Naive thymus-derived CD4-positive, alpha-beta T cell (primary cell): ENCODE measurements around the gene STK40. TPM values are rescaled to one million over a fixed set of nuclear protein-coding genes. Genes with fewer than 3 reads are reported as not detected.

Experiments used
- ATAC-seq: fragments of 150-1000 bp; cut with Tn5 transposase; 2 replicates; pipeline ENCODE4 v1.10.0; 2021; ENCODE audit warnings: mild to moderate bottlenecking, moderate library complexity
- CTCF ChIA-PET: fragments of 350-600 bp; sonication (Branson Sonifier 250); formaldehyde crosslinking; loops from one replicate; lab custom pipeline; 2021; ENCODE audit warnings: antibody characterized with exemption; lab: Charles Lee
- POLR2A ChIA-PET: fragments of 350-600 bp; sonication (Branson Sonifier 250); formaldehyde crosslinking; loops from one replicate; lab custom pipeline; 2021; ENCODE audit warnings: antibody characterized with exemption, inconsistent platforms; lab: Charles Lee
- DNase-seq, 9 donors: peaks; one replicate each; pipeline versions ENCODE4 v3.0.0 to v3.0.0-alpha.2; 2020 to 2022; ENCODE audit warnings: mixed read lengths in 1 of 9
- H3K27ac ChIP-seq: one replicate; pipeline ENCODE4 v1.7.0; 2013; ENCODE audit warnings: mild to moderate bottlenecking, low read depth, low read length, moderate library complexity
- H3K27me3 ChIP-seq, 2 donors: one replicate each; pipeline ENCODE4 v1.7.0; 2013; ENCODE audit warnings: low read length in 2 of 2, mild to moderate bottlenecking in 2 of 2, moderate library complexity in 2 of 2; ENCODE audit not compliant: control insufficient read depth in 2 of 2, insufficient read depth in 2 of 2
- H3K36me3 ChIP-seq, 3 experiments: 1 replicate in 2 of 3; 2 replicates in 1 of 3; pipeline ENCODE4 v1.7.0; 2013; ENCODE audit warnings: low read length in 3 of 3, mild to moderate bottlenecking in 3 of 3, moderate library complexity in 1 of 3; ENCODE audit not compliant: insufficient read depth in 3 of 3, control insufficient read depth in 2 of 3
- H3K4me1 ChIP-seq, 2 donors: one replicate each; pipeline ENCODE4 v1.7.0; 2013; ENCODE audit warnings: low read length in 2 of 2, mild to moderate bottlenecking in 2 of 2, moderate library complexity in 1 of 2; ENCODE audit not compliant: control insufficient read depth in 2 of 2, insufficient read depth in 2 of 2
- H3K4me3 ChIP-seq: 2 replicates; pipeline ENCODE4 v1.7.0; 2013; ENCODE audit warnings: mild to moderate bottlenecking, low read length
- H3K9me3 ChIP-seq, 3 experiments: 1 replicate in 2 of 3; 2 replicates in 1 of 3; pipeline ENCODE4 v1.7.0; 2013; ENCODE audit warnings: low read length in 3 of 3; ENCODE audit not compliant: control insufficient read depth in 2 of 3
- H3K27ac Mint-ChIP-seq, 9 donors: one replicate each; pipeline ENCODE4 v1.8.0; 2020 to 2022; ENCODE audit warnings: mixed read lengths in 9 of 9, mild to moderate bottlenecking in 8 of 9, moderate library complexity in 5 of 9, inconsistent platforms in 2 of 9
- H3K27me3 Mint-ChIP-seq, 5 donors: one replicate each; pipeline ENCODE4 v1.8.0; 2021 to 2022; ENCODE audit warnings: mixed read lengths in 5 of 5, mild to moderate bottlenecking in 1 of 5
- H3K36me3 Mint-ChIP-seq, 5 donors: one replicate each; pipeline ENCODE4 v1.8.0; 2020 to 2022; ENCODE audit warnings: mixed read lengths in 5 of 5, mild to moderate bottlenecking in 3 of 5, inconsistent platforms in 1 of 5
- H3K4me1 Mint-ChIP-seq, 7 donors: one replicate each; pipeline ENCODE4 v1.8.0; 2020 to 2022; ENCODE audit warnings: mixed read lengths in 7 of 7, mild to moderate bottlenecking in 3 of 7, inconsistent platforms in 1 of 7
- H3K4me3 Mint-ChIP-seq, 10 donors: one replicate each; pipeline ENCODE4 v1.8.0; 2020 to 2022; ENCODE audit warnings: mild to moderate bottlenecking in 10 of 10, mixed read lengths in 10 of 10, moderate library complexity in 6 of 10, inconsistent platforms in 2 of 10
- H3K9me3 Mint-ChIP-seq, 11 donors: one replicate each; pipeline ENCODE4 v1.8.0; 2020 to 2022; ENCODE audit warnings: mixed read lengths in 11 of 11, mild to moderate bottlenecking in 4 of 11, inconsistent platforms in 1 of 11, moderate library complexity in 1 of 11
- intact Hi-C, 2 donors: fragments of 100-400 bp; cut with micrococcal nuclease; formaldehyde crosslinking; loops; one replicate each; pipeline ENCODE4 v1.15.1; 2023
- polyA plus RNA-seq, 2 donors: library from polyadenylated mRNA; unstranded; fragments of 300-500 nt; fragmentation: Illumina TruSeq; gene quantifications; one replicate each; pipeline ENCODE4 v1.2.3, GENCODE V29; 2021
- total RNA-seq, 6 experiments: library from RNA in 5 of 6; stranded (reverse) in 5 of 6; gene quantifications; 1 replicate in 5 of 6; 2 replicates in 1 of 6; pipeline ENCODE4 v1.2.3 and lab custom pipeline; 2021 to 2026

STK40 gene
- total and polyA plus RNA-seq, 7 experiments from 2014 or later: 27.6 to 56.8 (median 46.8) TPM

DNA sequence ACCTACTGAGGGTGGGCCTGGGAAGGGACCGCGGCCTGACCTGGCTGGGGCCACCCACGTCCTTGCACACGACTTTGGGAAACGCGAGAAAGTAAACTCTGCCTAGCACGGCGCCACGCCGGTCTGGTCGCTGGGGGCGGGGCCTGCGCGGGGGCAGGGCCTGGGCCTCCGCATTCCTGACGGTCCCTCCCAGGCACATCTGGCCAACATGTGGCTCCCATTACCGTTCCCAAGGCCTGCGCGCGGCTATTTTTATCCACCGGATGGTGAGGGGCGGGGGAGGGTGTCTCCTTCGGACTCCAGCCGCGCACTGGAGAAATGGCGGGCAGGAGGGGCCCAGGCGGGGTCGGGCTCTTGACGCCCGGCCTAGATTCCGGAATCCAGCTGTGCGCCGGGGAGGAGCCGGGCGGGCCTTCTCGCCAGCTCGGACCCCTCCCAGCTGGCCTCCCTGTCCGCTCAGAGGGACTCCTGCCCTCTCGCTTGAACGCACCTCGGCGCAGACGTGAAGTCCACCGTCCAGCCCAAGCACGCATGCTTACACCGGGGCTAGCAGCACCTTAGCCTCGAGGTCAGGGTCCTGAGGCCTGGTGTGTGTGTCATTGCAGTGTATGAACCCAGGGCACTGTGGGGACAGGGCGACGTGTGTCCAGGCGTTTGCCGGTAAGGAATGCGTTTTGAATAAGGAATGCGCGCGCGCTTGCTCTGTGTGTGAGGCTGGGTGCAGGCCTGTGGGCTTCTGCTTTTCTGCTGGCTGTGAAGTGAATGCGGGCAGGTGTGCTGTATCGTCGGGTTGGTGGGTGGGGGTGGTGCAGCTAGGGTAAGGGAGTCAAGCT, 64.4 kb downstream of the STK40 start:
- peak overlapping the region; percentile 37 for H3K4me3 ChIP-seq
- ChIA-PET CTCF (interaction anchor here (3.3 kb wide), 1 partner anchor 21 kb away, joined by 9 read pairs; no protein-coding TSS in a partner anchor), POLR2A (interaction anchor here (0.7 to 1.6 kb wide), 4 partner anchors 15 to 509 kb away, joined by 3 to 4 read pairs (median 3); partner anchors contain the start of gene SH3D21)
- peak overlapping the region in 3 of 9 donors; percentile 49 to 90 (median 62) for H3K27ac Mint-ChIP-seq
- no peaks in the 10 kb centered on the region for H3K36me3 ChIP-seq
- peak overlapping the region; percentile 14 for H3K27ac ChIP-seq
- no peaks in the 10 kb centered on the region for H3K27me3 ChIP-seq
- H3K9me3 Mint-ChIP-seq: no peaks in the 10 kb centered on the region
- no peaks in the 10 kb centered on the region for H3K9me3 ChIP-seq
- intact Hi-C loops: loop anchor here in 1 of 2 donors (2.0 kb wide), 1 partner anchor 15 kb away; the partner anchor contains the start of gene SH3D21
- peak overlapping the region; percentile 62 to 87 (median 80) for H3K4me3 Mint-ChIP-seq
- DNase-seq (peak in 5 of 9 donors; percentile 12 to 51 (median 23)), ATAC-seq (peak; percentile 43)
- peaks cover 14 to 29% (median 23%) of the 10 kb centered on the region in 7 donors for H3K4me1 Mint-ChIP-seq
- peaks cover 10 to 11% of the 10 kb centered on the region in 2 donors for H3K4me1 ChIP-seq
- peaks cover 0 to 5% (median 0%) of the 10 kb centered on the region in 5 donors for H3K27me3 Mint-ChIP-seq
- H3K36me3 Mint-ChIP-seq: peaks cover 0 to 10% (median 0%) of the 10 kb centered on the region in 5 donors

DNA sequence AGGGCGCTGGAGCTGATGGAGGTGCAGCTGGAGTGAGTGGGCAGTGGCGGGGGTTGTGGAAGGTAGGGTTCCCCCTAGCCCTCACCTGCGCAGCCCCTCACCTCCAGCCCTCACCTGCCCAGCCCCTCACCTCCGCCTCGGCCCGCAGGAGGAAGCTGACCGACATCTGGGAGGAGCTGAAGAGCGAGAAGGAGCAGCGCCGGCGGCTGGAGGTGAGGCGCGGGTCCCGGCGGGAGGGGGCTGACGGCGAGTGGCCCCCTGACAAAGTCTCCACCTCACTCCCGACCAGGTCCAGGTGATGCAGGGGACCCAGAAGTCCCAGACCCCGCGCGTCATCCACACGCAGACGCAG, 65.0 kb downstream of the STK40 start:
- H3K27me3 Mint-ChIP-seq: peaks cover 0 to 5% (median 0%) of the 10 kb centered on the region in 5 donors
- Histone ChIP-seq H3K27me3 (no peaks in the 10 kb centered on the region), H3K27ac (peak overlapping the region; percentile 14), H3K4me1 (peaks cover 10 to 11% of the 10 kb centered on the region in 2 donors), H3K9me3 (no peaks in the 10 kb centered on the region), H3K4me3 (peak overlapping the region; percentile 37), H3K36me3 (no peaks in the 10 kb centered on the region)
- intact Hi-C loops: loop anchor here (1.0 to 2.0 kb wide), 2 partner anchors 13 to 14 kb away; partner anchors contain the start of gene SH3D21 (in 1 of the 2)
- peak overlapping the region in 6 of 9 donors; percentile 26 to 81 (median 44) for H3K27ac Mint-ChIP-seq
- H3K4me3 Mint-ChIP-seq: peak overlapping the region; percentile 68 to 87 (median 80)
- no peaks in the 10 kb centered on the region for H3K9me3 Mint-ChIP-seq
- H3K36me3 Mint-ChIP-seq: peaks cover 0 to 10% (median 0%) of the 10 kb centered on the region in 5 donors
- DNase-seq (peak in 1 of 9 donors; percentile 5), ATAC-seq (no peak)
- H3K4me1 Mint-ChIP-seq: peaks cover 14 to 29% (median 23%) of the 10 kb centered on the region in 7 donors
- ChIA-PET CTCF (no interaction called here), POLR2A (interaction anchor here (1.2 to 1.5 kb wide), 2 partner anchors 14 to 98 kb away, joined by 5 to 6 read pairs; partner anchors contain the start of gene SH3D21)

DNA sequence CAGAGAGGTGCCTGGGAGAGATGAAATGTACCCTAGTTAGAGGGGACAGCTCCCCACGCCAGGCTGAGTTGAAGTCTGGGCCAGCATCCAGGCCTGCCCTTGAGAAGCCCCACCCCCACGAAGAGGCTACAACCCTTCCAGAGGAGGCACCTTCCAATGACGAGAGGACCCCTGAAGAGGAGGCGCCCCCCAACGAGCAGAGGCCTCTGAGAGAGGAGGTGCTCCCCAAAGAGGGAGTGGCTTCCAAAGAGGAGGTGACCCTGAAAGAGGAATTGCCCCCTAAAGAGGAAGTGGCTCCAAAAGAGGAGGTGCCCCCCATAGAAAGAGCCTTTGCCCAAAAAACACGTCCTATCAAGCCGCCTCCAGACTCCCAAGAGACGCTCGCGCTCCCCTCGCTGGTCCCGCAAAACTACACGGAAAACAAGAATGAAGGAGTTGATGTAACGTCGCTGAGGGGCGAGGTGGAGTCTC, 65.4 kb downstream of the STK40 start:
- peaks cover 0 to 10% (median 0%) of the 10 kb centered on the region in 5 donors for H3K36me3 Mint-ChIP-seq
- peak in 1 of 9 donors; percentile 5 for DNase-seq
- H3K9me3 ChIP-seq: no peaks in the 10 kb centered on the region
- peak overlapping the region; percentile 68 to 87 (median 80) for H3K4me3 Mint-ChIP-seq
- H3K27me3 ChIP-seq: no peaks in the 10 kb centered on the region
- no peaks in the 10 kb centered on the region for H3K9me3 Mint-ChIP-seq
- no peak overlapping the region for H3K4me3 ChIP-seq
- peaks cover 14 to 29% (median 21%) of the 10 kb centered on the region in 7 donors for H3K4me1 Mint-ChIP-seq
- H3K27ac Mint-ChIP-seq: peak overlapping the region in 7 of 9 donors; percentile 26 to 81 (median 38)
- no peak for ATAC-seq
- no peaks in the 10 kb centered on the region for H3K36me3 ChIP-seq
- peaks cover 10 to 11% of the 10 kb centered on the region in 2 donors for H3K4me1 ChIP-seq
- POLR2A ChIA-PET: interaction anchor here (1.2 to 1.5 kb wide), 2 partner anchors 14 to 97 kb away, joined by 5 to 6 read pairs; partner anchors contain the start of gene SH3D21
- intact Hi-C loops: loop anchor here (1.0 to 2.0 kb wide), 2 partner anchors 13 to 14 kb away; partner anchors contain the start of gene SH3D21 (in 1 of the 2)
- CTCF ChIA-PET: no interaction called here
- peaks cover 0 to 2% (median 0%) of the 10 kb centered on the region in 5 donors for H3K27me3 Mint-ChIP-seq
- H3K27ac ChIP-seq: no peak overlapping the region

DNA sequence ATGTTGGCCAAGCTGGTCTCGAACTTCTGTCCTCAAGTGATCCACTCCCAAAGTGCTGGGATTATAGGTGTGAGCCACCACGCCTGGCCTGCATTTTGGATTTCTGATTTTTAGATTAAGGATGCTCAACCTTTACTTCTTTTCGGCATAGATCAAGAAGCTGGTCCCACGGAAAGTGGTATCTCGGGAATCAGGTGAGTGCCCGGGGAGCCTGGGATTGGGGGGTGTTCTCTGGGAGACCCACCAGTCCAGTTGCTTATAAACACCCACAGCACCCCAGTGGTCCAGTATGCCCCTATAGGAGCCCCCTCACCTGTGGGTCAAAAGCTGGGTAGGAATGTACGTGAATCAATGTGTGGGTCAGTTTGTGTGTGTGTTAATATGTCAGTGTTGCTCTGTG, 76.3 kb downstream of the STK40 start:
- DNase-seq (no peak), ATAC-seq (no peak)
- H3K27ac ChIP-seq: no peak overlapping the region
- Mint-ChIP-seq H3K9me3 (peaks cover 0 to 3% (median 0%) of the 10 kb centered on the region in 11 donors), H3K27ac (peak overlapping the region in 1 of 9 donors; percentile 84), H3K27me3 (no peaks in the 10 kb centered on the region), H3K4me1 (peaks cover 6 to 35% (median 13%) of the 10 kb centered on the region in 7 donors), H3K4me3 (peak overlapping the region in 1 of 10 donors; percentile 6), H3K36me3 (peaks cover 0 to 12% (median 0%) of the 10 kb centered on the region in 5 donors)
- no peaks in the 10 kb centered on the region for H3K27me3 ChIP-seq
- intact Hi-C loops: no loop called here
- POLR2A ChIA-PET: interaction anchor here (0.6 to 0.8 kb wide), 2 partner anchors 9 to 75 kb away, joined by 3 read pairs; no protein-coding TSS in a partner anchor
- H3K4me3 ChIP-seq: no peak overlapping the region
- H3K4me1 ChIP-seq: peaks cover 0 to 6% of the 10 kb centered on the region in 2 donors
- CTCF ChIA-PET: interaction anchor here (0.6 kb wide), 1 partner anchor 288 kb away, joined by 3 read pairs; no protein-coding TSS in a partner anchor
- H3K9me3 ChIP-seq: no peaks in the 10 kb centered on the region
- no peaks in the 10 kb centered on the region for H3K36me3 ChIP-seq

DNA sequence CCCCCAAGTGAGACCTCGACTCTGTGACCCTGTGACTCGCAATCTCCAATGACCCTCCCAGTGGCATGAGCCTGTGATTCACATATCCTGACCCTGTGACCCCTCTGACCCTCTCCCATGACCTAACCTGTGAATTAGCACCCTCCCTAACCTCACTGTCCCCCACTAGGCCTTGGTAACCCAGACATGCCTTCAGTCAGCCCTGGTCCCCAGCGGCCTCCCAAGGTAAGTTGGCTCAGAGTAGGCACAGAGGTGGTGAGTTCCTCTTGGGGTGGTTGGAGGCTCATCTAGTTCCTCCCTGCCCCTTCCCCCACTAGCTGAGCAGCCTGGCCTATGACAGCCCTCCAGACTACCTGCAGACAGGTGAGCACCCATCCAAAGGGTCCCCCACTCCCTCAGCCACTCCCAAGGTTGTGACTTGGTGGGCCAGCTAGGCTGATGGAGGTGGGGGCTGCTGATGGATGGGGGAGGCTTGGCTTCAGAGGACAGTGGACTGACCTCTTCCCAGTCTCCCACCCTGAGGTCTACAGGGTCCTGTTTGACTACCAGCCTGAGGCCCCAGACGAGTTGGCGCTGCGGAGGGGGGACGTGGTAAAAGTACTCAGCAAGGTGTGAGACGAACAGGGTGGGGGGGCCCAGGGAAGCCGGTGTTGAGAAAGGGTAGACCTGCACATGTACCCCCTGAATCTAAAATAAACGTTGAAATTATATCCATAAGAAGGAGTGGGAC, 78.0 kb downstream of the STK40 start:
- H3K27ac ChIP-seq: no peak overlapping the region
- peaks cover 0 to 6% of the 10 kb centered on the region in 2 donors for H3K4me1 ChIP-seq
- intact Hi-C loops: loop anchor here (1.0 to 2.0 kb wide), 5 partner anchors 13 to 158 kb away; partner anchors contain the start of gene TRAPPC3 (in 1 of the 2)
- H3K36me3 Mint-ChIP-seq: peaks cover 0 to 19% (median 7%) of the 10 kb centered on the region in 5 donors
- no peaks in the 10 kb centered on the region for H3K27me3 ChIP-seq
- peak overlapping the region; percentile 32 to 98 (median 96) for H3K4me3 Mint-ChIP-seq
- H3K27ac Mint-ChIP-seq: peak overlapping the region in 4 of 9 donors; percentile 70 to 94 (median 79)
- no peaks in the 10 kb centered on the region for H3K9me3 ChIP-seq
- DNase-seq (no peak), ATAC-seq (no peak)
- peaks cover 0 to 12% (median 0%) of the 10 kb centered on the region in 3 experiments for H3K36me3 ChIP-seq
- ChIA-PET POLR2A (interaction anchor here (1.0 to 3.2 kb wide), 6 partner anchors 14 to 150 kb away, joined by 3 to 17 read pairs (median 8); partner anchors contain the start of gene THRAP3), CTCF (interaction anchor here (1.2 to 1.5 kb wide), 2 partner anchors 19 to 53 kb away, joined by 3 read pairs; no protein-coding TSS in a partner anchor)
- H3K4me1 Mint-ChIP-seq: peaks cover 6 to 39% (median 13%) of the 10 kb centered on the region in 7 donors
- H3K9me3 Mint-ChIP-seq: peaks cover 0 to 3% (median 0%) of the 10 kb centered on the region in 11 donors
- peak overlapping the region; percentile 87 for H3K4me3 ChIP-seq
- H3K27me3 Mint-ChIP-seq: no peaks in the 10 kb centered on the region
